Aortic smooth muscle cell (primary cell): Measurements from ENCODE around the gene HILPDA. TPM values are rescaled to one million over a fixed set of nuclear protein-coding genes. Genes with fewer than 3 reads are reported as not detected.

Source experiments
- total RNA-seq: library from RNA; depleted of rRNA; stranded (reverse); fragments of >200 nt; gene quantifications from 2 replicates; pipeline ENCODE4 v1.2.3, GENCODE V29; 2014

Gene HILPDA
- 8.5 and 9.1 TPM in 2 replicates for total RNA-seq

DNA sequence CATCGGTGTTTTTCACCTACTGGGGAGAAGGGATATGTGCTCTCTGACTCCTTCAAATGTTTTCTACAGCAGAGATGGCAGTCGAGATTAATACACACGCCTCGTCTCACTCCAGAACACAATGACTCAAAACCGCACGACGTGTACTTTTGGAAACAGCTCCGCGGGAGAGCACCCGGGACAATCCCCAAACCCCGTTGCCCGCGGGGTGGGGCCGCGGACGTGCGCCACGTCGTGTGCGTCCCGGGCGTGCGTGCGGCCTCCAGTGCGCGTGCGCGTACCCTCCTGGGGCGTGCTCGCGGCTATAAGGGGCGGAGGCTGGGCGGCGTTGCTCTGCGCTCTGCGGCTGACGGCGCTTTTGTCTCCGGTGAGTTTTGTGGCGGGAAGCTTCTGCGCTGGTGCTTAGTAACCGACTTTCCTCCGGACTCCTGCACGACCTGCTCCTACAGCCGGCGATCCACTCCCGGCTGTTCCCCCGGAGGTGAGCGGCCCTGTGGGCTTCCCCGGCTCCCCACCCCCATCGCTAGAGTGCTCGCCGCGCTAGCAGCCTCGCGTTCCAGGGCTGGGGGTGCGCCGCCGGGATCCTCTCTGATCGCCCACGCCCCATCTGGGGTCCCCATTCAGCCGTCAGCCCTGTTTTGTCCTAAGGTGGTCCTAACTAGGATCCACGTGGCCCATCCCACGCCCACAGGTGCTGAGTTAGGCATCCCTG, at the start of gene HILPDA:
Gene HILPDA (plus strand): TSS at position 336 of the 712 bp plus-strand sequence. CDS start 1,391 bp downstream, outside the sequence.

GRCh38 chr7:128409596-128410450, 45.9 kb upstream of the HILPDA start, which contains the start of gene IMPDH1:
Gene IMPDH1, minus strand, starts transcription at chr7:128409982. Its CDS starts 81 bp downstream, at chr7:128409901.

GRCh38 chr7:128476402-128477335, 21.0 kb downstream of the HILPDA start, which contains the start of gene METTL2B:
Gene METTL2B, plus strand, starts transcription at chr7:128476748. Its CDS starts 18 bp downstream, at chr7:128476766.

Other genes starting within 250 kb of the HILPDA start
- gene LEP, start 214.6 kb upstream of the HILPDA start, total RNA-seq = not detected in 2 replicates
- 17.6 and 18.2 TPM in 2 replicates for gene RBM28, start 112.0 kb upstream of the HILPDA start, total RNA-seq
- under 0.01 and 0.06 TPM in 2 replicates for gene PRRT4, start 94.2 kb upstream of the HILPDA start, total RNA-seq
- gene IMPDH1, start 45.9 kb upstream of the HILPDA start, total RNA-seq = 35.1 and 38.3 TPM in 2 replicates
- 34.7 and 37.9 TPM in 2 replicates for gene METTL2B, start 20.9 kb downstream of the HILPDA start, total RNA-seq
- gene GARIN1A, start 216.4 kb downstream of the HILPDA start, total RNA-seq = 0.92 and 1.6 TPM in 2 replicates